Globus pallidus (tissue), 1 donor: Measurements from ENCODE around the gene ASTN2.
A peak's percentile ranks its signal among the peaks of the same experiment; 100 is the strongest.

Experiments
- DNase-seq: peaks from one replicate; pipeline ENCODE4 v3.0.0-alpha.2; 2015; ENCODE audit warnings: low spot score

The ASTN2 gene

GRCh38 chr9:116627433-116627832 is 787.4 kb downstream of the ASTN2 start:
- no peak for DNase-seq

- no peak for DNase-seq
Observed at GRCh38 chr9:116626762-116627161, 788.1 kb downstream of the ASTN2 start.

GRCh38 chr9:116623715-116624114 is 791.1 kb downstream of the ASTN2 start:
- no peak for DNase-seq

- no peak for DNase-seq
Observed at GRCh38 chr9:116617389-116617788, 797.5 kb downstream of the ASTN2 start.

GRCh38 chr9:116616304-116616914 is 798.4 kb downstream of the ASTN2 start:
- DNase-seq, result no peak

GRCh38 chr9:116608064-116608463 is 806.8 kb downstream of the ASTN2 start:
- DNase-seq, result peak; percentile 21

- DNase-seq, result no peak
Observed at GRCh38 chr9:116605904-116606341, 808.9 kb downstream of the ASTN2 start.

GRCh38 chr9:116605060-116605459 is 809.8 kb downstream of the ASTN2 start:
- DNase-seq, result peak; percentile 63

GRCh38 chr9:116604251-116604650 is 810.6 kb downstream of the ASTN2 start:
- DNase-seq, result no peak

GRCh38 chr9:116599342-116599884 is 815.4 kb downstream of the ASTN2 start:
- DNase-seq, result no peak

GRCh38 chr9:116596646-116597045 is 818.2 kb downstream of the ASTN2 start:
- no peak for DNase-seq

- no peak for DNase-seq
Observed at GRCh38 chr9:116594547-116594946, 820.3 kb downstream of the ASTN2 start.

- DNase-seq, result no peak
Observed at GRCh38 chr9:116592970-116593369, 821.9 kb downstream of the ASTN2 start.

GRCh38 chr9:116589392-116590354 is 825.2 kb downstream of the ASTN2 start:
- no peak for DNase-seq

- no peak for DNase-seq
Observed at GRCh38 chr9:116587919-116588318, 826.9 kb downstream of the ASTN2 start.

GRCh38 chr9:116585896-116586295 is 829.0 kb downstream of the ASTN2 start:
- no peak for DNase-seq

- DNase-seq, result no peak
Observed at GRCh38 chr9:116585204-116585603, 829.7 kb downstream of the ASTN2 start.

GRCh38 chr9:116580853-116581252 is 834.0 kb downstream of the ASTN2 start:
- peak; percentile 31 for DNase-seq

- no peak for DNase-seq
Observed at GRCh38 chr9:116576386-116576785, 838.5 kb downstream of the ASTN2 start.

GRCh38 chr9:116574027-116574679 is 840.7 kb downstream of the ASTN2 start:
- no peak for DNase-seq

- peak; percentile 74 for DNase-seq
Observed at GRCh38 chr9:116572095-116572748, 842.6 kb downstream of the ASTN2 start.

GRCh38 chr9:116569111-116569510 is 845.7 kb downstream of the ASTN2 start:
- DNase-seq, result no peak
